Heart left ventricle (tissue), 16 donors: Measurements from ENCODE around the gene SUFU. TPM values are rescaled to one million over a fixed set of nuclear protein-coding genes. Genes with fewer than 3 reads are reported as not detected.

Experiments used
- ATAC-seq, 4 donors: fragments of 200-7000 bp; cut with Tn5 transposase; one replicate each; pipeline ENCODE4 v1.9.1; 2020 to 2022; ENCODE audit warnings: moderate library complexity in 4 of 4, mild to moderate bottlenecking in 3 of 4, moderate number of reproducible peaks in 1 of 4
- DNase-seq, 5 donors: peaks; one replicate each; pipeline ENCODE4 v3.0.0-alpha.2; 2020
- H3K27ac ChIP-seq, 12 donors: fragments of 200-600 bp; sonication (generic) in 4 of 12; one replicate each; pipeline versions ENCODE4 v1.5.0 to v1.8.0; 2016 to 2022; ENCODE audit warnings: mild to moderate bottlenecking in 2 of 12
- H3K27me3 ChIP-seq, 9 donors: fragments of 200-600 bp; sonication (generic) in 2 of 9; one replicate each; pipeline versions ENCODE4 v1.5.1 to v1.8.0; 2016 to 2022; ENCODE audit warnings: mild to moderate bottlenecking in 3 of 9
- H3K36me3 ChIP-seq, 9 donors: fragments of 200-600 bp; sonication (generic) in 2 of 9; one replicate each; pipeline versions ENCODE4 v1.5.0 to v1.8.0; 2018 to 2022; ENCODE audit warnings: mild to moderate bottlenecking in 2 of 9
- H3K4me1 ChIP-seq, 12 donors: fragments of 200-600 bp; sonication (generic) in 4 of 12; one replicate each; pipeline versions ENCODE4 v1.5.0 to v1.8.0; 2016 to 2022; ENCODE audit warnings: mild to moderate bottlenecking in 3 of 12
- H3K4me3 ChIP-seq, 12 donors: fragments of 200-600 bp; sonication (generic) in 4 of 12; one replicate each; pipeline versions ENCODE4 v1.5.0 to v1.8.0; 2017 to 2022; ENCODE audit warnings: mild to moderate bottlenecking in 9 of 12, moderate library complexity in 4 of 12
- H3K9me3 ChIP-seq, 12 donors: fragments of 200-600 bp; sonication (generic) in 4 of 12; one replicate each; pipeline versions ENCODE4 v1.5.0 to v1.8.0; 2016 to 2022; ENCODE audit warnings: mild to moderate bottlenecking in 1 of 12
- POLR2A ChIP-seq, 2 donors: fragments of 450-650 bp; IDR thresholded peaks; one replicate each; pipeline ENCODE4 v1.6.1; 2017; ENCODE audit warnings: antibody characterized with exemption in 2 of 2, mild to moderate bottlenecking in 2 of 2, moderate library complexity in 2 of 2
- WGBS, 4 donors: extraction: QIAGEN DNeasy Blood & Tissue Kit in 2 of 4; methylation state at CpG; one replicate each; pipeline versions ENCODE4 v1.1.5 to v1.1.7; 2013 to 2018; 5-methylcytosine and 5-hydroxymethylcytosine counted together
- intact Hi-C, 10 donors: fragments of 100-400 bp; cut with DNase I; formaldehyde crosslinking; loops; one replicate each; pipeline versions ENCODE4 v1.11.1 to v1.14.2; 2022
- polyA plus RNA-seq, 2 donors: library from polyadenylated mRNA; stranded (reverse); fragments of 200-250 nt; gene quantifications; one replicate each; pipeline ENCODE4 v1.2.3, GENCODE V29; 2013
- total RNA-seq, 9 donors: library from RNA; depleted of rRNA in 2 of 9; stranded (reverse); fragments of >200 nt in 2 of 9; fragmentation: NEBNext Ultra II Directional in 3 of 9; extraction: Animal tissue kit (Norgen Biotek cat#: 25700) in 3 of 9; gene quantifications; one replicate each; pipeline versions ENCODE4 v1.1.0 to v1.2.4, GENCODE V29; 2016 to 2023
- TF ChIP-seq, protein P1 (sequence below), 12 donors: fragments of 200-600 bp; sonication (generic) in 4 of 12; IDR thresholded peaks; one replicate each; pipeline versions ENCODE4 v1.5.0 to v1.8.0; 2018 to 2022; ENCODE audit warnings: antibody characterized with exemption in 12 of 12, mild to moderate bottlenecking in 5 of 12
- donor health status: ischemic (EF 13 %, LVEDD 7.1; RV severe dilation, severe dysfunction).
- donor health status: healthy with polysubstance abuse.
- donor health status: DM: no; HTN: yes; CAD: no.
- donor health status: DM: no; HTN: no; CAD: no.
- donor health status: ischemic (EF 25% LVEDD 6.9; RV normal size, moderate dysfunction).
- donor health status: ischemic (EF 25% LVEDD 5.7; RV mildly dilated, moderate dysfunction).
- donor health status: healthy.
- donor health status: DM: yes; HTN: yes; CAD: no.
- donor health status: ischemic (EF 35%, LVEDD 5.7; RV mildly dilated, moderate dysfunction).
- donor health status: nonischemic (EF 11% LVEDD 7.7; RV severe dilation, severe dysfunction).
- donor health status: DM: yes; HTN: yes; CAD: no.
- donor health status: PGD.
- donor health status: ischemic (EF 29% LVEDD 5.4; RV normal size, mild dysfunction).
- donor health status: nonischemic (EF 23%, LVEDD 6.1; RV moderate dilation, normal function).

The SUFU gene
- total and polyA plus RNA-seq, 11 donors, result 3.7 to 12.7 (median 7.5) TPM

- DNase-seq, result peak in 4 of 5 donors; percentile 33 to 45 (median 36)
- intact Hi-C loops, result loop anchor here in 6 of 10 donors (1.0 to 10.0 kb wide), 4 partner anchors 78 to 140 kb away; partner anchors contain the start of gene TRIM8 (in 2 of the 6)
- H3K27ac ChIP-seq, result peak overlapping the region in 11 of 12 donors; percentile 69 to 88 (median 83)
- WGBS, 4 donors, result 1 to 3% (median 1%) methylated on average over 35 to 47 of the region's 47 CpGs
- no peak for TF ChIP-seq POLR2A (IDR thresholded peaks at IDR 0.05)
- TF ChIP-seq, protein P1, sequence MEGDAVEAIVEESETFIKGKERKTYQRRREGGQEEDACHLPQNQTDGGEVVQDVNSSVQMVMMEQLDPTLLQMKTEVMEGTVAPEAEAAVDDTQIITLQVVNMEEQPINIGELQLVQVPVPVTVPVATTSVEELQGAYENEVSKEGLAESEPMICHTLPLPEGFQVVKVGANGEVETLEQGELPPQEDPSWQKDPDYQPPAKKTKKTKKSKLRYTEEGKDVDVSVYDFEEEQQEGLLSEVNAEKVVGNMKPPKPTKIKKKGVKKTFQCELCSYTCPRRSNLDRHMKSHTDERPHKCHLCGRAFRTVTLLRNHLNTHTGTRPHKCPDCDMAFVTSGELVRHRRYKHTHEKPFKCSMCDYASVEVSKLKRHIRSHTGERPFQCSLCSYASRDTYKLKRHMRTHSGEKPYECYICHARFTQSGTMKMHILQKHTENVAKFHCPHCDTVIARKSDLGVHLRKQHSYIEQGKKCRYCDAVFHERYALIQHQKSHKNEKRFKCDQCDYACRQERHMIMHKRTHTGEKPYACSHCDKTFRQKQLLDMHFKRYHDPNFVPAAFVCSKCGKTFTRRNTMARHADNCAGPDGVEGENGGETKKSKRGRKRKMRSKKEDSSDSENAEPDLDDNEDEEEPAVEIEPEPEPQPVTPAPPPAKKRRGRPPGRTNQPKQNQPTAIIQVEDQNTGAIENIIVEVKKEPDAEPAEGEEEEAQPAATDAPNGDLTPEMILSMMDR (IDR thresholded peaks at IDR 0.05), result no peak
- no peaks in the 10 kb centered on the region for H3K9me3 ChIP-seq
- peaks cover 0 to 67% (median 41%) of the 10 kb centered on the region in 12 donors for H3K4me1 ChIP-seq
- peak overlapping the region; percentile 66 to 97 (median 82) for H3K4me3 ChIP-seq
- ATAC-seq, result no peak
- H3K36me3 ChIP-seq, result peaks cover 0 to 25% (median 6%) of the 10 kb centered on the region in 9 donors
- no peaks in the 10 kb centered on the region for H3K27me3 ChIP-seq
These were observed 605 bp downstream of the SUFU start for GRCh38 chr10:102504179-102504975.

DNA sequence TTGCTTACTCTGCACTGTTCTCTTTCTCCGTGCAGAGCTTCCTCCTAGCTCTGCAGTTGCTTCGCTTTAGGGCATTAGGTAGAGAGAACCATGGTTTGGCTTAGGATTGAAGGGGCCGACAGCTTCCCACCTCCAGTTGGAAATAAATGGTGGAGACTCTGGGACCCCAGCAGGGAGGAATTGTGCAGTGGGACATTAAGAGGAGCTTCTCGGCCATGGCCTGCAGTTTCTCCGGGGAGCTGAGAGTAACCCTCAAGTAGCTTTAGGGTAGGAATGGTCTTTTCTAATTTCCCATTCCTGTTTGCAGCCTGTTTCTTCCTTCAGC, 1.2 kb downstream of the SUFU start:
- intact Hi-C loops, result loop anchor here in 8 of 10 donors (1.0 to 10.0 kb wide), 4 partner anchors 77 to 140 kb away; partner anchors contain the start of gene TRIM8 (in 2 of the 8)
- Histone ChIP-seq H3K4me1 (peaks cover 0 to 67% (median 39%) of the 10 kb centered on the region in 12 donors), H3K36me3 (peaks cover 0 to 30% (median 11%) of the 10 kb centered on the region in 9 donors), H3K9me3 (no peaks in the 10 kb centered on the region), H3K27ac (peak overlapping the region in 9 of 12 donors; percentile 69 to 88 (median 83)), H3K27me3 (no peaks in the 10 kb centered on the region), H3K4me3 (peak overlapping the region; percentile 66 to 97 (median 82))
- ATAC-seq (no peak), DNase-seq (no peak)
- WGBS, 4 donors, result 11 to 21% (median 13%) methylated on average over 5 of the region's 5 CpGs
- TF ChIP-seq POLR2A (IDR thresholded peaks at IDR 0.05), result no peak
- TF ChIP-seq, protein P1 (IDR thresholded peaks at IDR 0.05), result no peak

GRCh38 chr10:102505462-102506115, 1.8 kb downstream of the SUFU start:
- H3K9me3 ChIP-seq, result no peaks in the 10 kb centered on the region
- peak overlapping the region in 5 of 12 donors; percentile 78 to 97 (median 83) for H3K4me3 ChIP-seq
- peak overlapping the region in 2 of 12 donors; percentile 75 to 86 for H3K27ac ChIP-seq
- H3K27me3 ChIP-seq, result no peaks in the 10 kb centered on the region
- WGBS, 4 donors, result 71 to 83% (median 79%) methylated on average over 9 to 10 of the region's 10 CpGs
- TF ChIP-seq, protein P1 (IDR thresholded peaks at IDR 0.05), result no peak
- no peak for TF ChIP-seq POLR2A (IDR thresholded peaks at IDR 0.05)
- peaks cover 0 to 65% (median 37%) of the 10 kb centered on the region in 12 donors for H3K4me1 ChIP-seq
- ATAC-seq, result no peak
- DNase-seq, result no peak
- intact Hi-C loops, result loop anchor here in 5 of 10 donors (2.0 to 10.0 kb wide), 3 partner anchors 77 to 139 kb away; partner anchors contain the start of gene TRIM8 (in 2 of the 5)
- H3K36me3 ChIP-seq, result peaks cover 0 to 36% (median 17%) of the 10 kb centered on the region in 9 donors

DNA sequence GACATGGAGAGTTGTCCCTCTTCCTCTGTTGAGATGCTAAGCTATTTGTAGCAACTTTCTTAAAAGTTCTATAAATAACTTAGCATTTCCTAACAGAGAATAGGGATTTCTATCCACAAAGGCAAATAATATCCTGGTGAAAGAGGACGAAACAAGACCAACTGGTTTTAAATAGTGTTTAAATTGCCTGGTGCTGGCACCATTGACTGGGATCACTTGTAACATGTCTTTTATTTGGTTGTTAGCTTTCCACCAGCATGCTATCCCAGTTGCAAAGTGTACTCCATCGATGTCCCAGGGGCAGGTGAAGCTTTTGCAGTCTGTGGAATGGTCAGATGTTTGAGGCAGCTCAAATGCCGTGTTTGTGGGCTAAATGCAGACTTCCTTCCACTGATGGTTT, 3.7 kb downstream of the SUFU start:
- Histone ChIP-seq H3K27ac (no peak overlapping the region), H3K4me1 (peaks cover 0 to 63% (median 28%) of the 10 kb centered on the region in 12 donors), H3K36me3 (peaks cover 0 to 55% (median 36%) of the 10 kb centered on the region in 9 donors), H3K4me3 (peak overlapping the region in 1 of 12 donors; percentile 0), H3K9me3 (no peaks in the 10 kb centered on the region), H3K27me3 (no peaks in the 10 kb centered on the region)
- ATAC-seq (no peak), DNase-seq (no peak)
- no peak for TF ChIP-seq POLR2A (IDR thresholded peaks at IDR 0.05)
- TF ChIP-seq, protein P1 (IDR thresholded peaks at IDR 0.05), result no peak
- WGBS, 4 donors, result 51 to 71% (median 54%) methylated on average over 3 of the region's 3 CpGs
- intact Hi-C loops, result loop anchor here in 4 of 10 donors (5.0 to 10.0 kb wide), 2 partner anchors 75 to 137 kb away; partner anchors contain the start of gene TRIM8 (in 2 of the 4)
